HG03066 (cell line): ENCODE measurements around the gene CBFA2T3.
"Not testable (repeated sequence)": the region's sequence is repeated elsewhere in the genome, so short reads cannot be mapped to it uniquely, and the experiment has no call there.

Source experiments
- ATAC-seq: cut with Tn5 transposase; IDR thresholded peaks from one replicate; pipeline ENCODE4 v1.9.1; 2021; ENCODE audit warnings: low read depth; ENCODE audit not compliant: unreplicated experiment

The CBFA2T3 gene

DNA sequence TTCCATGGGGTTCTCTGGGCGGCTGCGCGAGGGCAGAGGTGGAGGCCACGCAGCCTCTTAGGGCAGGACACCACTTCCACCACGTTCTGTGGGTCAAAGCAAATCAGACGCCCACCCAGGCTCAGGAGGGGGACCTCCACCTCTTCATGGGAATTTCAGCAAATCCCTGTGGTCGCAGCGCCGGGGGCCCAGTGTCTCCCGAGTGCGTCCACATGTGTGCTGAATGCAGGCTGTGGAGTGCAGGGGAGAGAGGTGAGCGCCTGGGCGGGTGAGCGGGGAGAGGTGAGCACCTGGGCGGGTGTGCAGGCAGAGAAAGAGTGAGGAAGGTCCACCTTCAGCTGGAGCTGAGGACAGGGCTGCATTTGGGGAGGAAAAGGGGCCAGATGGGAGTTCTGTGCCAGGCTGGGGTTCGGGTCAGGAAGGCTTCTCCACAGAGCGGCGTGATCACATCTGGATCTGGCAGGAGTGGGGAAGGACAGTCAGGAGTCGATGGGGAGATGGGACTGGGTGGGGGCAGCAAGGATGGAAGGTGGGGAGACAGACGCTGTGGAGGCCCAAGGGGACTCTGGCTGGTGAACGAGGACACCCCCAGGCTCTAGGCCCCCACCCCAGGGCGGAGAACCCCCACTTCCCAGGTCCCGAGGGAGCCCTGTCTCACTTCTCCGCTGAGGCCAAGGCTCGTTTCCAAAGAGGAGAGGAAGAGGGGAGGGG lies 36.8 kb upstream of the CBFA2T3 start:
- ATAC-seq, result no peak

DNA sequence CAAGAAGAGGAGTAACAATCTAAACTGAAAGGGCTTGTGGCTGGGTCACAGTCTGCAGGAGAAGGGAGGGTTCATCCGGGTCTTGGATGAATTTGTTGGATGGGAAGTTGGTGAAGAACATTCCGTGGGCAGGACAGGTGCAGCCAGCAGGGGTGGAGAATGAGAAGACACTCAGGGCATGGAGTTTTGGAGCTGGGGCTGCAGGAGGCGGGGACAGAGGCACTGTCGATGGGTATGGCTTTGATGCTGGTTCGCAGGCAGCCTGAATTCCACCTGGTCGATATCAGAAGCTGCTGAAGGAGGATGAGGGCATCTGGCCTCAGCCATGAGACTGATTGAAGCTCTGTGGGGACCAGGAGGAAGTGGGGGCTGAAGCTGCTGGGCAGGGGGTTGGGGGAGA lies 36.1 kb upstream of the CBFA2T3 start:
- no peak for ATAC-seq

DNA sequence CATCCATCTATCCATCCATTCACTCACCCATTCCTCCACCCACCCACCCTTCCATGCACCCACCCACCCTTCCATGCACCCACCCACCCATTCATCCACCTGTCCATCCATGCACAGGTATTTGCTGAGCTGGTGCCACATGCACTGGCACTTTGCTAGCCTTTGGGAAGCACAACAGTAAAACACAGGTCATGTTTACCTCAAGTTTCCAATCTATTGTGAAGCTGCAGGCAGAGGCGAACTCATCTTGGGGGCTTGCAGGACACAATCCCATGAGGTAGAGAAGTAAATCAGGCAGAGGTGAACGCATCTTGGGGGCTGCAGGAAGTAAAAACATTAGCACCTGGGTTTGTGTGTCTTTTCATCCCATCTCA lies 35.6 kb upstream of the CBFA2T3 start:
- ATAC-seq, result no peak

DNA sequence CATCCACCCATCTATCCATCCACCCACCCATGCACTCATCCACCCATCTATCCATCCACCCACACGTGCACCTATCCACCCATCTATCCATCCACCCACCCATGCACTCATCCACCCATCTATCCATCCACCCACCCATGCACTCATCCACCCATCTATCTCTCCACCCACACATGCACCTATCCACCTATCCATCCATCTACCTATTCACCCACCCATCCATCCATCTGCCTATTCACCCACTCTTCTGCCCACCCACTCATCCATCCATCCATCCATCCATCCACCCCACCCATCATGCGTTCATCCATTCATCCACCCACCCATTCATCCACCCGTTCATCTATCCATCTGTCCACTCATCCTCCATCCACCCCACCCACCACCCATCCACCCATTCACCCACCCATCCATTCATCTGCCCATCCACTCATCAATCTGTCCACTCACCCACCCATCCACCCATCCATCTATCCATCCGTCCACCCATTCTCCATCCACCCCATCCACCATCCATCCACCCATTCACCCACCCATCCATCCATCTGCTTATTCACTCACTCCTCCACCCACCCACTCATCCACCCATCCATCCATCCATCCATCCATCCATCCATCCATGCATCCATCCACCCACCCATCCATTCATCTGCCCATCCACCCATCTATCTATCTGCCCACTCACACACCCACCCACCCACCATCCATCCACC lies 35.1 kb upstream of the CBFA2T3 start:
- ATAC-seq, result no peak

DNA sequence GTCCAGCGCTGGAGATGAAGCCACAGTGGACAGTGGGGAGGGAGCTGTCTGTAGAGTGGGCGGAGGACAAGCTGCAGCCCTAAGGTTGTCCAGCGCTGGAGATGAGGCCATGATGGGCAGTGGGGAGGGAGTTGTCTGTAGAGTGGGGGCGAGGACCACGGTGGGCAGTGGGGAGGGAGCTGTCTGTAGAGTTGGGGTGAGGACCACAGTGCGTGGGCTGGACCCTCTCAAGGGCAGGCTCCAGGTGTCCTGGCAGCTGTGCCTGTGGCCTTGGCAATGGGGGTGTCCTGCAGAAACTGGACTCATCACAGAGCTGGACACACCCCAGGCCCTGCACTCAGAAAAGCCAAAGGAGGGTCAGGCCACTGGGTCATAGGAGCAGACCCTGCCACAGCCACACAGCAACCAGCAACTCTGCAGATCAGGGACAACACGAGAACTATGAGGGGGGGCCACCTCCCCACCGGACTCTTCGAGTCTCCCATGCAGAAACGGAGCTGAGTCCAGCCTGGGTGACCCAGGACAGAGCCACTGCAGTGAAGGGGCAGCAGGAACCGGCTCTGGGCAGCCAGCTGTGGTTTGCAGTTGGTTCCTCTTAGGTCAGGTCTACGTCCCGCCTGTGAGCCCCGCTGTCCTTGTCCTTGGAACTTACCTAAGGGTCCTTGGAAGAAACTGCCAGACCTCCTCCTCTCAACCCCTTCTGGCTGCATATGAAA lies 33.4 kb upstream of the CBFA2T3 start:
- ATAC-seq, result no peak

DNA sequence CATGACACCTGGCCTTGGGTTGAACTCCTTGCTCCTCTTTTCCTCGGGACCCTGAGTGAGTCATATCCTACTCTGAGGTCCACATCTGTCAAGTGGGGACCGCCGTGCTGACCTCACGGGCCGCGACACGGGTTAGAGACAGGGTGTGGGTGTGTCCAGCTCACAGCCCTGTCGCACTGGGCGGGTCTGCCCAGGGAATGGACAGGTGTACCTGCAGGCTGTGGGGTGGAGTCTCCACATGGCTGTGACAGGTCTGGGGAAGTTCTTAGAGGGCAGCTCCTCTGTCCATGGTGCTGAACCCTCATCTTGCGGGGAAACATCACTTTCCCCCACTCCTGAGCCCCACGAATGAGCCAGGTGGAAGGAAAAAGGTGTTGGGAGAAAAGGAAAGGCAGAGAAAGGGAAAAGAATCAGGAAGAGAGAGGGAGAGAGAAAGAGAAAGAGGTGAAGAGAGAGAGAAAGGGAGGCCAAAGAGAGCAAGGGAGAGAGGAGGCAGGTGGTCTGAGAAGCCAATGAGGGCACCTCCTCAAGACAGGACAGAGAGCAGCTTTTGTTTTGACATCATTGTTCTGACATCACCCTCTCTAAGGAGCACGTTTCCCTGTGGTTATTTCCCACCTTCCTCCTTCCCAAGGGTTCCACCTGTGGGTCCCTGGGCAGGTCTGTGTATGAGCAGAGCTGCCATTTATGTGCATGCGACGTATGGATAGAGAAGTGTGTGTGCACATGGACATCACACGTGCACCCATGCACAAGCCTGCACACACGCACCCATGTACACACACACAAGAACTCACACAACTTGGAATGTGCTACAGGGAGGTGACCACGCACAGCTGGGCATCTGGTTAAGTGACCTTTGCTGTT lies 32.6 kb upstream of the CBFA2T3 start:
- no peak for ATAC-seq

DNA sequence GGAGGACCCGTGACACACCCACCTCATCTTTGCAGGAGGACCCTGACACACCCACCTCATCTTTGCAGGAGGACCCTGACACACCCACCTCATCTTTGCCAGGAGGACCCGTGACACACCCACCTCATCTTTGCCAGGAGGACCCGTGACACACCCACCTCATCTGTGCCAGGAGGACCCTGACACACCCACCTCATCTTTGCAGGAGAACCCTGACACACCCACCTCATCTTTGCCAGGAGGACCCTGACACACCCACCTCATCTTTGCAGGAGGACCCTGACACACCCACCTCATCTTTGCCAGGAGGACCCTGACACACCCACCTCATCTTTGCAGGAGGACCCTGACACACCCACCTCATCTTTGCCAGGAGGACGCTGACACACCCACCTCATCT lies 31.8 kb upstream of the CBFA2T3 start:
- not testable (repeated sequence) for ATAC-seq

DNA sequence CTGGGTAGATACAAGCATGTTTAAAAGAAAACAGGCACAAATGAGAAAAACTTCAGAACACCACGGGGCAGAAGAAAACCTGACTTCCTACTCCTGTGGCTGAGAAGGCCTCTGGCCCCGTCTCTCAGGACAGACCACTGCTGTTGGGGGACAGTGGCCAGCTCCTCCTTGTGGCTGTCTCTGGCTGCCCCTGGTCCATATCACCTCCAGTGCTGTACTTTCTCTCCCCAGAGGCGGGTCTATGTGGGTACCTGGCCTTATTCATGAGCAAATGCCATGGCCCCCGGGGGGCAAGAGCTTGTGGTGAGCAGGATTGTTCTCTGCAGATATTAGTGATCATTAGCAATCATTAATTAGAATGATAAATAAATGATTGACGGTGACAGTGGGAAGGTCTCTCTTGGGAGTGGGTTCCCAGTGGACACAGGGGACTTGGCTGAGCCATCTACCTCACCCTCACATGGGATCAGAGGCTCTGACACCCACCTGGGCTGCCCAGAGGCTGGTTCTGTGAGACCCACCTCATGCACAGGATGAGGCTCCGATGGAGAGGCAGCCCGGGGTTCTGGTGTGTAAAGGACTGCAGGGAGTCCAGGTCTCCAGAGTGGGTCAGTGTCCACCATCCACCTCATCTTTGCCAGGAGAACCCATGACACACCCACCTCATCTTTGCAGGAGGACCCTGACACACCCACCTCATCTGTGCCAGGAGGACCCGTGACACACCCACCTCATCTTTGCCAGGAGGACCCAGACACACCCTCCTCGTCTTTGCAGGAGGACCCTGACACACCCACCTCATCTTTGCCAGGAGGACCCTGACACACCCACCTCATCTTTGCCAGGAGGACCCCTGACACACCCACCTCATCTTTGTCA lies 30.6 kb upstream of the CBFA2T3 start:
- no peak for ATAC-seq

DNA sequence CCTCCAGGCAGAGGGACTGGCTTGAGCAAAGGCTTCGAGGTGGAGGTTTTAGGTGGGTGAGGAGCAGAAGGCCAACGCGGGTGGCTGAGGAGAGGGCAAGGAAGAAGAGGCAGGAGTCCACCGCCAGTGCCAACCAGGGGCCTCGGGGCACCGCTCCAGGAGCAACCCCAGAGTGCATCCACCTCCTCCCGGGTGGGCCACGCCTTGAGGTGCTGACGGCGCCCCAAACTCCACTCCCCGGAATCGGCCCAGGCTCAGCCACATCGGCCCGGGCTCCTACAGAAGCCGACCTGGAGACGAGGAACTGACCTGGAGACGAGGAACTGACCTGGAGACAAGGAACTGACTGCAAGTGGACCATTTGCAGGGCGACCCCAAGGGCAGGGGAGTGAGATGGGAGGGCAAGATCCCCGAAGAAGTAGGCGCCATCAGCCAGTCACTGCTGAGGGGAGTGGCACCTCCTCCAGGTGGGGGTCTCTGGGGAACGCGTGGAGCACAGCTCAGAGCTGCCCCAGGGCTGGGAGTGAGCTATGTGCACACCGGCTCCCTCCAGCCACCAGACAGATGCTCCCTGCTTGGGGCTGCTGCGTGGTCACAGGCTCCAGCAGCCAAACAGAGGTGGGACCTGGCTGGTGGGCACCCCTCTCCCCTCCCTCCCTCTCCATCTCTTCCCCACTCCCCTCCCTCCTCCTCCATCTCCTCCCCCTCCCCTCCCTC lies 29.2 kb upstream of the CBFA2T3 start:
- no peak for ATAC-seq

DNA sequence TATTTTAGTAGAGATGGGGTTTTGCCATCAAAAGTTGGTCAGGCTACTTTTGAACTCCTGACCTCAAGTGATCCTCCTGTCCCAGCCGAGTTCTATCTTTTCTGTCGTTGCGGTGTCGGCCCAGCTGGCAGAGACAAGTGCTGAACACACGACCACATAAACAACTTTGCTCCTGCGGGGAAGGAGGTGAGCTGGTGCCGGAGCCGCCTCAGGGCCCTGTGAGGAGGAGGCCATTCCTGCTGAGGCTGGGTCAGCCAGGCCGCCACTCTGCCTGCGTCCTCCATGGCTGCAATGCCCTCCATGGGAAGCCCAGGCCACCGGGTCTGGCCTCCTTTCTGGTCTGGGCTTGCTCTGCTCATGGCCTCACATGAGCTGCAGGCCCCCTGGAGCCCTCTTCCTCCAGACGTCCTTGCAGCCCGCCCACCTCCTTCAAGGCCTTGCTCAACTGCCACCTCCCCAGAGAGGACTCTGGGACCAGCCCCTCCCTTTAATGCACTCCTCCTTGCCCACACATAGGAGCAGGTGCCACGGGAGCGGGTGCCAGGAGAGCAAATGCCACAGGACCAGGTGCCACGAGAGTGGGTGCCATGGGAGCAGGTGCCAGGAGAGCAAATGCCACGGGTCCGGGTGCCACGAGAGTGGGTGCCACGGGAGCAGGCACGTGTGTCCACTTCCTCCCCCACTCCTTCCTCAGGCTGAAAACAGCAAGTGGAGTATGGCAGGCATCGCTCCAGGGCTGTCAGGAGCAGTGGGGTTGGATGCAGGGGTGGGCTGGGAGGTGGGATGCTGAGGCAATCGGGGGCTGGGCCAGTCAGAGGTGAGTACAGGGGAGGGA lies 28.4 kb upstream of the CBFA2T3 start:
- no peak for ATAC-seq

DNA sequence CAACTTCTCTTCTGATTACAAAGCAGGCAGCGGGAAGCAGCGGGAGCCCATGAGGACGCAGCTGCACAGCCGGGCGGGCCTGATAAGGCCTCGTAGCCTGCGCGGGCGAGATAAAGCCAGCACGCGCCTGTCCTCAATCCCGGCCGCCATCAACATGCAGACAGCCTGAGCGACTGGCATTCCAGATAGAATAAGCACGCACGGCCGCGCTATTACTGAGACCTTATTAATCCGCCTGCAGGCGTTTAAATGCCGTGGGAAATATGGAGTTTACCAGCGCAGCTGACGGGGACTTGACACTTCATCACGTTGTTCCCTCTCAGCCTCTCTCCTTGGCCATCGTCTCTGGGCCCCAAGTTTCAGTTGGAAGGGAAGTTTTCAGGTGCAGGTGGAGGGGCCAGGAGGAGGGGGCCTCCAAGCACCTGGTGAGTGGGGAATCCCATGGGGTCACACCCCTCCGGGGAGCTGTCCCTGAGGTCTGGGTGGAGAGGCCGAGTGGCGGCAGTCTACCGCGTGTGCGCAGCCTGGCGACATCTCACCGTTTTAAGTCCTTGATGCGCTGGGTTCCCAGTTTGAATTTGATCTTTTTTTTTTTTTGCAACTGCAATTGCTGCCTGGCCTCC lies 27.3 kb upstream of the CBFA2T3 start:
- no peak for ATAC-seq

DNA sequence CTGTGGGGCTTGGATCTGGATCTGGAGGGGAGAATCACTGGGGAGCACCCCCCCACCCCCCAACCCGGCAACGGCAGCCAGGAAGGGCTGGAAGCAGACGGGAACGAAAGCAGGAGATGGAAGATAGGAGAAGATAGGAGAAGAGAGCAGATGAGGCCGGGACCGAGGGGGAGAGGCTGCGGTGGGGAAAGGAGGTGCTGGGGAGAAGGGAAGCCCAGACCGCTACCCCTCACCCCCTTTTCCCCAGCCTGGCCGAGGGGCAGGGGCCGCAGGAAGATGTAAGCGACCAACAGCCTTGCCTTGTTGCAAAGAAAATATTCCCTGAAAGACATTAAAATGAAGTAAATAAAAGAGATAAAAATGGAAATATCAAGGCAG lies 26.8 kb upstream of the CBFA2T3 start:
- ATAC-seq, result no peak

DNA sequence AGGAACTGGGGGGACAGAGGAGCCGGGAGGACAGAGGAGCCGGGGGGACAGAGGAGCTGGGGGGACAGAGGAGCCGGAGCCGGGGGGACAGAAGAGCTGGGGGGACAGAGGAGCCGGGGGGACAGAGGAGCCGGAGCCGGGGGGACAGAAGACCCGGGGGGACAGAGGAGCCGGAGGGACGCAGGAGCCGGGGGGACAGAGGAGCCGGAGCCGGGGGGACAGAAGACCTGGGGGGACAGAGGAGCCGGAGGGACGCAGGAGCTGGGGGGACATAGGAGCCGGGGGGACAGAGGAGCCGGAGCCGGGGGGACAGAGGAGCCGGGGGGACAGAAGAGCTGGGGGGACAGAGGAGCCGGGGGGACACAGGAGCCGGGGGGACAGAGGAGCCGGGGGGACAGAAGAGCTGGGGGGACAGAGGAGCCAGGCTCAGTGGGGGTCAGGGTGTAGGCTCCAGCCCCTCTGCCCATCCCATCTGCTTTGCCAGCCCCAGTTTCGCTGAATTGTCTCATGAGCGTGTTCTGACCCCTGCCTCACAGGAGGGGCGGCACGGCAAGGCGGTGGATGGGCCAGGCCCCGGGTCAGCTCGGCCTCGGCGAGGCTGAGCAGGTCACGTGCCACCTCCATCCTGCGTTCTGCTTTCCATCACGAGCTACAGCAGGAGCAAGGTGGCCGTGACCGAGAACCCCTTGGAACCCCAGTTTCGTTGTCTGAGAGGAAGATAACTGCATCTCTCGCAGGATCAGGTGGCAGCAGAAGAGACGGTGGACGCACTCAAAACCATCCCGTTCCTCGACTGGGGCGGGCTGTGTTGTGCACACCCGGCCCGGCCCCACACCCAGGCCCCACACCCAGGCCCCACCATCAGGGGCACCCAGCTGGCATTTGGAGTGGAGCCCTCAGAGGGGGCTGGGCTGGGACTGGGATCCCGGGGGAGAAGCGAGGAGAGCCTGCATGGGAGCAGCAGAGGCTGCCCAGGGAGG lies 26.1 kb upstream of the CBFA2T3 start:
- ATAC-seq, result no peak

DNA sequence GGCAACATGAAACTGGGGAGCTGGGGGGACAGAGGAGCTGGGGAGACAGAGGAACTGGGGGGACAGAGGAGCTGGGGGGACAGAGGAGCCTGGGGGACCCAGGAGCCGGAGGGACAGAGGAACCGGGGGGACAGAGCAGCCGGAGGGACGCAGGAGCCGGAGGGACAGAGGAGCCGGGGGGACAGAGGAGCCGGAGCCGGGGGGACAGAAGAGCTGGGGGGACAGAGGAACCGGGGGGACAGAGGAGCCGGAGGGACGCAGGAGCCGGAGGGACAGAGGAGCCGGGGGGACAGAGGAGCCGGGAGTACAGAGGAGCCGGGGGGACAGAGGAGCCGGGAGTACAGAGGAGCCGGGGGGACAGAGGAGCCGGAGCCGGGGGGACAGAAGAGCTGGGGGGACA lies 25.1 kb upstream of the CBFA2T3 start:
- ATAC-seq, result not testable (repeated sequence)

DNA sequence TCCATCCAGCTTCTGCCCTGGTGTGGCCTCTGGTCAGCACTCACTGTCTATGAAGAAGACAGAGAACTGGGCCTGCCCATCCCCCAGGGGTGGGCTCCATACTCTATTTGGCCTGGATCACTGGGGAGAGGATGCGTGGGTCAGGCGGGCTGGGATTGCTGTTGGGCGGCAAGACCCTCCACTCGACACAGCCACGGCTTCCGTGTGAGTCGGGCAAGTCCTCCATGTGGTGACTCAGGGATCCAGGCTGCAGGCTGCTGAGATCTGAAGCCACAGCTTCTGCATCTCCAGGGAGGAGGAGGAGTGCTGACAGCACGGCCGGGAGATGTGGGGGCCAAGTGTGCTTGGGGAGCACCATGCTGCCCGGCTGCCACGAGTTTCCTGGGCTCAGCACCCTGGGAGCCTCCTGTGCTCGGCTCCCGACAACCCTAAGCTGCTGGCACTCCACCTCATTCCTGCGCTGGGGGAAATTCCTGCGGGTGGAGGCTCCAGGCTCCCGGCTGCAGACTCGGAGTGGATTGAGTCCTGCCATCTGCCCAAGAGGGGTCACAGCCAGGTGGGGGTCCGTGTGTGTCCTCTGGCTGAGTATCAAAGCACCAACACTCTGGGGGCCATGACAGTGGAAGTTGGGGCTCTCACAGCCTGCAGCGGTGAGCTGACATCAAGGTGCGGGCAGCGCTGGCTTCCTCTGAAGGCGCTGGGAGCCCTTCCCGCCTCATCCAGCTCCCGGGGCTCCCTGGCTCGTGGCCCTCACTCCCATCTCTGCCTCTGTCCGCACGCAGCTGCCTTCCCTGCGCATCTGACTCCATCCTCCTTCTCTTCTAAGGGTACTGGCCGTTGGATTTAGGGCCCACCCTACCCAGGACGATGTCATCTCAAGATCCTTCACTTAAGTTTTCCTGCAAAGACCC lies 24.4 kb upstream of the CBFA2T3 start:
- ATAC-seq, result no peak
